ENCODE results near the gene GTF2B.

- TF ChIP-seq CTCF (conservative IDR thresholded peaks at IDR 0.05 in 1 of 2, IDR thresholded peaks at IDR 0.05 in 1 of 2; ENCODE audit: low read depth in 1 of 2, low read length in 2 of 2) = no peak
- no peak for TF ChIP-seq EZH2 (IDR thresholded peaks at IDR 0.05; ENCODE audit: low read length, missing control alignments)
Measured at GRCh38 chr1:88812366-88812765, 79.0 kb downstream of the GTF2B start.

Data from fibroblast of lung (primary cell).